Mesothelial cell of epicardium (in vitro differentiated cells): ENCODE data around the gene TLR9. TPM values are rescaled to one million over a fixed set of nuclear protein-coding genes. Genes with fewer than 3 reads are reported as not detected.

Experiments
- DNase-seq, 2 experiments: peaks; one replicate each; pipeline ENCODE4 v3.0.0; 2021; ENCODE audit warnings: low spot score in 2 of 2; ENCODE audit not compliant: unreplicated experiment in 2 of 2
- H3K27ac Mint-ChIP-seq: 2 replicates; pipeline ENCODE4 v1.8.0; 2021; ENCODE audit warnings: mixed read lengths
- H3K27me3 Mint-ChIP-seq: 2 replicates; pipeline ENCODE4 v1.8.0; 2021; ENCODE audit warnings: low read depth, mixed read lengths
- H3K36me3 Mint-ChIP-seq: 2 replicates; pipeline ENCODE4 v1.8.0; 2021; ENCODE audit warnings: mixed read lengths
- H3K4me1 Mint-ChIP-seq: 2 replicates; pipeline ENCODE4 v1.8.0; 2021; ENCODE audit warnings: mixed read lengths
- H3K4me3 Mint-ChIP-seq: 2 replicates; pipeline ENCODE4 v1.8.0; 2021; ENCODE audit warnings: mild to moderate bottlenecking, moderate library complexity, mixed read lengths
- H3K9me3 Mint-ChIP-seq: 2 replicates; pipeline ENCODE4 v1.8.0; 2021; ENCODE audit warnings: mixed read lengths
- total RNA-seq: library from RNA; stranded (reverse); gene quantifications from 3 replicates; pipeline ENCODE4 v1.2.1, GENCODE V29; 2021
- TF ChIP-seq, protein P1 (sequence below): fragments of 200-600 bp; sonication (generic); IDR thresholded peaks from one replicate; pipeline ENCODE4 v1.5.0; 2021; ENCODE audit warnings: antibody characterized with exemption; ENCODE audit not compliant: unreplicated experiment

TLR9 gene
- total RNA-seq, 1 donor from 2014 or later = 0.16 TPM

DNA sequence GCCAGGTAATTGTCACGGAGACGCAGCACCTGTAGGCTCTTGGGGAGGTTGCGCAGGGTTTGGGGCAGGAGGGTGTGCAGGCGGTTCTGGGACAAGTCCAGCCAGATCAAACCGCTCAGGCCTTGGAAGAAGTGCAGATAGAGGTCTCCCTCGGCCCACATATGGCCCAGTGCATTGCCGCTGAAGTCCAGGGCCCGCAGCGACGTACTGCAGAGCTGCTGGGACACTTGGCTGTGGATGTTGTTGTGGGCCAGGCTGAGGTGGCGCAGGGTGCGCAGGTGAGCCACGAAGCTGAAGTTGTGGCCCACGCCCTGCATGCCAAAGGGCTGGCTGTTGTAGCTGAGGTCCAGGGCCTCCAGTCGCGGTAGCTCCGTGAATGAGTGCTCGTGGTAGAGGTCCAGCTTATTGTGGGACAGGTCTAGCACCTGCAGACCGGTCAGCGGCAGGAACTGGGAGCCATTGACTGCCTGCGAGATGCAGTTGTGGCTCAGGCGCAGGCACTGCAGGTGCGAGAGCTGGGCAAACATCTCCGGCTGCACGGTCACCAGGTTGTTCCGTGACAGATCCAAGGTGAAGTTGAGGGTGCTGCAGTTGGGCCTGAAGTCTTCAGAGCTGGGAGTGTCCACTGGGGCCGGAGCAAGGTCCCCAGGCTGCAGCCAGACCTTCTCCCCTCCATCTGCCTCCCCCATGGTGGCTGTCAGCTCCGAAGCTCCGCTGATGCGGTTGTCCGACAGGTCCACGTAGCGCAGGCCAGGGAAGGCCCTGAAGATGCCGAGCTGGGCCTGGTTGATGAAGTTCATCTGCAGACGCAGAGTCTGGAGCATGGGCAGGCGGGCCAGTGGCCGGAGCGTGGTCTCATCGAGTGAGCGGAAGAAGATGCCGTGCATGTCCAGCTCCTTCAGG is 2.9 kb downstream of the TLR9 start:
- H3K27me3 Mint-ChIP-seq = no peaks in the 10 kb centered on the region
- H3K27ac Mint-ChIP-seq = no peak overlapping the region
- H3K9me3 Mint-ChIP-seq = no peaks in the 10 kb centered on the region
- H3K4me3 Mint-ChIP-seq = no peak overlapping the region
- DNase-seq = no peak
- H3K4me1 Mint-ChIP-seq = peaks cover 10% of the 10 kb centered on the region
- TF ChIP-seq, protein P1, sequence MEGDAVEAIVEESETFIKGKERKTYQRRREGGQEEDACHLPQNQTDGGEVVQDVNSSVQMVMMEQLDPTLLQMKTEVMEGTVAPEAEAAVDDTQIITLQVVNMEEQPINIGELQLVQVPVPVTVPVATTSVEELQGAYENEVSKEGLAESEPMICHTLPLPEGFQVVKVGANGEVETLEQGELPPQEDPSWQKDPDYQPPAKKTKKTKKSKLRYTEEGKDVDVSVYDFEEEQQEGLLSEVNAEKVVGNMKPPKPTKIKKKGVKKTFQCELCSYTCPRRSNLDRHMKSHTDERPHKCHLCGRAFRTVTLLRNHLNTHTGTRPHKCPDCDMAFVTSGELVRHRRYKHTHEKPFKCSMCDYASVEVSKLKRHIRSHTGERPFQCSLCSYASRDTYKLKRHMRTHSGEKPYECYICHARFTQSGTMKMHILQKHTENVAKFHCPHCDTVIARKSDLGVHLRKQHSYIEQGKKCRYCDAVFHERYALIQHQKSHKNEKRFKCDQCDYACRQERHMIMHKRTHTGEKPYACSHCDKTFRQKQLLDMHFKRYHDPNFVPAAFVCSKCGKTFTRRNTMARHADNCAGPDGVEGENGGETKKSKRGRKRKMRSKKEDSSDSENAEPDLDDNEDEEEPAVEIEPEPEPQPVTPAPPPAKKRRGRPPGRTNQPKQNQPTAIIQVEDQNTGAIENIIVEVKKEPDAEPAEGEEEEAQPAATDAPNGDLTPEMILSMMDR = no peak
- no peaks in the 10 kb centered on the region for H3K36me3 Mint-ChIP-seq

DNA sequence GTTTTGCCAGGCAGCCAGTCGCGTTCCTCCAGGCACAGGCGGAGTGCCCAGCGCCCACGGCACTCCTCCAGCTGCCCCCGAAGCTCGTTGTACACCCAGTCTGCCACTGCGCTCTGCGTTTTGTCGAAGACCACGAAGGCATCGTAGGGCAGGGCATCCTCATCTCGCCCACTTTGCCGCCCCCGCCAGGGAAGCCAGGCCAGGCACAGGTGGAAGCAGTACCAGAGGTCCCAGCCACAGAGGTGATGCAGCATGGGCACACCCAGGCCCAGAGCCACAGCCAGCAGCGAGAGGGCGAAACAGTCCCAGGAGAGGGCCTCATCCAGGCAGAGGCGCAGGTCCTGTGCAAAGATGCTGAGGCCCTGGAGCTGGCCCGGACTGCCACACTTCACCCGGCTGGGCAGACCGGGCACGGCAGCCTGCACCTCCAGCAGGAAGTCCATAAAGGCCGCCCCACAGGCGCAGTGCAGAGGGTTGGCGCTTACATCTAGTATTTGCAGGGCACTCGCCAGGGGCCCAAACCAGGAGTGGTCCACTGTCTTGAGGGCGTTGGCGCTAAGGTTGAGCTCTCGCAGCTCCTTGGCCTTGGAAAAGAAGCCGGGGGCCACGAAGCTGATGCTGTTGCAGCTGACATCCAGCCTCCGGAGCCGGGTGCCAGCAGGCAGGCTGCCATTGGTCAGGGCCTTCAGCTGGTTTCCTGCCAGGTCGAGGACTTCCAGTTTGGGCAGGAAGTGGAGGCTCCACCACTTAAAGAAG is 3.7 kb downstream of the TLR9 start:
- H3K4me1 Mint-ChIP-seq = peaks cover 10% of the 10 kb centered on the region
- peaks cover 2% of the 10 kb centered on the region for H3K36me3 Mint-ChIP-seq
- H3K4me3 Mint-ChIP-seq = no peak overlapping the region
- no peaks in the 10 kb centered on the region for H3K9me3 Mint-ChIP-seq
- TF ChIP-seq, protein P1 = no peak
- H3K27ac Mint-ChIP-seq = no peak overlapping the region
- H3K27me3 Mint-ChIP-seq = no peaks in the 10 kb centered on the region
- DNase-seq = no peak

DNA sequence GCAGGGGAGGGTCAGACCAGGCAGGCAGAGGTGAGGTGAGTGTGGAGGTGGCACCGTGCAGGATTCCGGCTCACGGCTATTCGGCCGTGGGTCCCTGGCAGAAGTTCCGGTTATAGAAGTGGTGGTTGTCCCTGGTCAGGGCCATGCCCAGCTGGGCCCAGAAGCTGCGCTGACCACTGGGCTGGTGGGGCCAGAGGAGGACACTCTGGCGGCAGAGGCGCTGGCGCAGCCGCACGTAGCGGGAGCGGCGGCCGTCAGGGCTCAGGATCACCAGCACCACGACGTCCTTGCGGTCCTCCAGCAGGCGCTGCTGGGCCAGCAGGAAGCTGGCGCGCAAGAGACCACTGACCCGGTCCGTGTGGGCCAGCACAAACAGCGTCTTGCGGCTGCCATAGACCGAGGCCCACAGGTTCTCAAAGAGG is 4.3 kb downstream of the TLR9 start:
- Mint-ChIP-seq H3K27me3 (no peaks in the 10 kb centered on the region), H3K27ac (no peak overlapping the region), H3K36me3 (peaks cover 5% of the 10 kb centered on the region), H3K4me3 (no peak overlapping the region), H3K4me1 (peaks cover 10% of the 10 kb centered on the region), H3K9me3 (no peaks in the 10 kb centered on the region)
- TF ChIP-seq, protein P1 = no peak
- DNase-seq = no peak

DNA sequence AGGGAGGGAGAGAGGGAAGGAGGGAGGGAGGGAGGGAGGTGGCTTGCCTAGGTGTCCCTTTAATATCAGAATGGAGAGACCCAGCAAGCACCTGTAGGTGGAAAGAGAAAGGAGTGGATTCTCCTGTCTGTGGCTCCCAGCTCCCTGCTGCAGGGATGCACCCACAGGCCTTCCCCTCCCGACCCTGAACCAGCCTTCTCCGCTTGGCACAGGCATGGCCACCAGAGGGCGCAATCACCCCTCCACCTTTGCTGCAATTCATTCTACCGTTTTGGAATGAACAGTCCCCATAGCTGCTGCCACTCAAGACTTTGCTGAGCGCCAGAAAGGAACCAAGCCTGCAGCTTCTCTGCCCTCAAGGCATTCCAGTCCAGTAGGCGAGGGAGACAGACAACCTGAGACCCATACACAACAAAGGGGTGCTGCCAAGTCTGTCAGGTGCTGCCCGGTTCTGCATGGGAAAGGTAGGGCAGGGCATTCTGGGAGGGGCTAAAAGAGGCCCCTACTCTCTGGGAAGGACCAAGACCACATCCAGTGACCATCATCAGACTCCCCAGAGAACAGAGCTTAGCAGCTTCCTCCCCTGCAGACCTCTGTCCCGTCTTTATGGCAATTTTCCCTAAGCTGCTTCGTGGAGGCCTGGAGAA is 4.9 kb downstream of the TLR9 start:
- Mint-ChIP-seq H3K4me1 (peaks cover 10% of the 10 kb centered on the region), H3K27me3 (no peaks in the 10 kb centered on the region), H3K36me3 (peaks cover 7% of the 10 kb centered on the region), H3K9me3 (no peaks in the 10 kb centered on the region), H3K27ac (no peak overlapping the region), H3K4me3 (no peak overlapping the region)
- TF ChIP-seq, protein P1 = peak; percentile 82
- DNase-seq = peak; percentile 74 to 92

DNA sequence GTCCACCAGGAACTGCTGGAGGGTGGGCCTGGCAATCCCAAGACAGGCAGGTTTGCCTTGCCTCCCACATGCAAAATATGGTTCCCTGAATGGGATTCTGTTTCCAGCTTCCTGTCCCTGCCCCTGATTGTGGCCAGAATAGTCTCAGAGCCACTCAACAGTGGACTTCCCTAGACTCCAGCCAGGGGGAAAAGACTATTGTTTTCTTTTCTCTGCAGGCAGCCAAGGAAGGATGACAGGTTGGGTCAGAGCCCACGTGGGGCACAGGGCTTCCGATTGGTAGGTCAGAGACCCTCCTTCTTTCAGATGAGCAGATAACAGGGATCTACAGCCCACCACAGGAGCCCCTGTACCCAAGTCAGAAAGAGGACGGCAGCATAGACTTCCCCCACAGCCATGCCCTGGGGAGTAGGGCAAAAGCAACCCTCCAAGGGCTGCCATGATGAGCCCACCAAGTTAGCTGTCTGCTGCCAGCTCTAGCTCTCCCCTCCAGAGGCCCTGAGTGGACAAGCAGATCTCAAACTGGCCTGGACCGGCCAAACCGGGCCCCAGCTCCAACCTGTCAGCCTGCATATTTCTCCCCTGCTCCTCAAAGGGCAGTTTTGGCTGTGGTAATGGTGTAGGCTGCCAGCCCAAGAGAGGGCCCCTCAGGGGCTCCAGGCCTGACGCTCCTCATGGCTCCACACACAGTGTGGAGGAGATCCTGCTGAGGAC is 6.4 kb downstream of the TLR9 start:
- Mint-ChIP-seq H3K27ac (peak overlapping the region; percentile 78), H3K4me3 (no peak overlapping the region), H3K4me1 (peaks cover 10% of the 10 kb centered on the region), H3K9me3 (no peaks in the 10 kb centered on the region), H3K27me3 (no peaks in the 10 kb centered on the region), H3K36me3 (peaks cover 19% of the 10 kb centered on the region)
- TF ChIP-seq, protein P1 = no peak
- no peak for DNase-seq
